OCI-LY3 (cell line): Measurements from ENCODE around the gene SCART1.

ENCODE experiments used
- H2AFZ ChIP-seq: fragments of 200-600, 300-600 bp; shearing (Covaris generic); 2 replicates; pipeline ENCODE4 v1.6.0; 2014; ENCODE audit warnings: antibody characterized with exemption, low read depth, low read length
- H3K27ac ChIP-seq: fragments of 200-600, 300-600 bp; sonication (generic); 2 replicates; pipeline ENCODE4 v1.5.1; 2014; ENCODE audit warnings: mild to moderate bottlenecking, low read length, moderate library complexity, mixed read lengths
- H3K27me3 ChIP-seq: fragments of 200-600, 300-600 bp; sonication (generic); 2 replicates; pipeline ENCODE4 v1.6.1; 2014; ENCODE audit warnings: low read depth, low read length, mixed read lengths
- H3K36me3 ChIP-seq: fragments of 200-600, 300-600 bp; sonication (generic); replicated peaks from 2 replicates; pipeline ENCODE3; 2014; ENCODE audit warnings: low read depth, low read length, mixed read lengths
- H3K4me1 ChIP-seq: fragments of 300-600, 200-600 bp; sonication (generic); 2 replicates; pipeline ENCODE4 v1.6.1; 2014; ENCODE audit warnings: low read length, mixed read lengths
- H3K4me2 ChIP-seq: fragments of 200-600, 300-600 bp; sonication (generic); 2 replicates; pipeline ENCODE4 v1.6.1; 2014; ENCODE audit warnings: low read length, mixed read lengths
- H3K4me3 ChIP-seq: fragments of 300-600, 200-600 bp; sonication (generic); 2 replicates; pipeline ENCODE4 v1.5.1; 2014; ENCODE audit warnings: antibody characterized with exemption, mild to moderate bottlenecking, low read length, moderate library complexity
- H3K79me2 ChIP-seq: fragments of 300-600, 200-600 bp; shearing (Covaris generic); 2 replicates; pipeline ENCODE4 v1.6.1; 2014; ENCODE audit warnings: mild to moderate bottlenecking, low read length, mixed read lengths
- H3K9ac ChIP-seq: fragments of 300-600, 200-600 bp; shearing (Covaris generic); 2 replicates; pipeline ENCODE4 v1.6.0; 2014; ENCODE audit warnings: mild to moderate bottlenecking, low read length, moderate library complexity
- H3K9me3 ChIP-seq: fragments of 200-600, 300-600 bp; shearing (Covaris generic); 2 replicates; pipeline ENCODE4 v1.6.1; 2014; ENCODE audit warnings: low read length, mixed read lengths; ENCODE audit not compliant: insufficient read depth
- H4K20me1 ChIP-seq: fragments of 200-600, 300-600 bp; sonication (generic); 2 replicates; pipeline ENCODE4 v1.6.1; 2016; ENCODE audit warnings: low read length, mixed read lengths; ENCODE audit not compliant: insufficient read depth
- EZH2phosphoT487 ChIP-seq: fragments of 200-600 bp; shearing (Covaris generic); IDR thresholded peaks from 2 replicates; pipeline ENCODE4 v1.6.1; 2018; ENCODE audit warnings: antibody characterized with exemption, mixed run types, low read depth
- TF ChIP-seq, protein P1 (sequence below): fragments of 200-600, 300-600 bp; sonication (generic); IDR thresholded peaks from 2 replicates; pipeline ENCODE4 v1.5.1; 2014; ENCODE audit warnings: antibody characterized with exemption, low read length, low read depth

SCART1 gene

DNA sequence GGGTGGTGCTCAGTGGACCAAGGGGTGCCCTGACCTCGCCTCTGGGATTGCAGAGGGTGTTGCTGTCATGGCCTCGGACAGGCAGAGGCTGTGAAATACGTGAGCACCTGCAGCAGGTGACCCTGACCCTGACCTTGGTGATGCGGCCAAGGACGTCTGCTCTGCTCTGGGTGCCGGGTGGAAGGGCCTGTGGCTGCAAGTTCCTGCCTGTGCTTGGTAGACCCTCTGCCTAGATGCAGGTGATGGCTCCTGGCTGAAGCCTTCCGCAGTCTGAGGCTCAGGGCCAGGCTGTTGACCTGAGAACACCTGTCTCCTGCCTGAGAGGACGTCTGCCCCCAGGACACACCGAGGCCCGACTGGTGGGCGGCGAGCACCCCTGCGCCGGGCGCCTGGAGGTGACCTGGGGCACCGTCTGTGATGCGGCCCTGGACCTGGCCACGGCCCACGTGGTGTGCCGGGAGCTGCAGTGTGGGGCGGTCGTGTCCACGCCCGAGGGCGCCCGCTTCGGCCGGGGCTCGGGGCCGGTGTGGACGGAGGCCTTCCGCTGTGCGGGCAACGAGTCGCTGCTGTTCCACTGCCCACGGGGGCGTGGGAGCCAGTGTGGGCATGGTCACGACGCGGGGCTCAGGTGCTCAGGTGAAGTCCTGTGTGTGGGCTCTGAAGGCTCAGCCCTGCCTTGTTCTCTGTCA is 4.4 kb downstream of the SCART1 start:
- no peaks in the 10 kb centered on the region for H3K36me3 ChIP-seq
- no peak overlapping the region for H3K27ac ChIP-seq
- H3K9me3 ChIP-seq: no peaks in the 10 kb centered on the region
- H3K79me2 ChIP-seq: no peaks in the 10 kb centered on the region
- H2AFZ ChIP-seq: no peak overlapping the region
- no peak overlapping the region for H3K4me3 ChIP-seq
- no peak overlapping the region for H3K9ac ChIP-seq
- H3K4me2 ChIP-seq: no peak overlapping the region
- no peak for TF ChIP-seq EZH2phosphoT487
- TF ChIP-seq, protein P1, sequence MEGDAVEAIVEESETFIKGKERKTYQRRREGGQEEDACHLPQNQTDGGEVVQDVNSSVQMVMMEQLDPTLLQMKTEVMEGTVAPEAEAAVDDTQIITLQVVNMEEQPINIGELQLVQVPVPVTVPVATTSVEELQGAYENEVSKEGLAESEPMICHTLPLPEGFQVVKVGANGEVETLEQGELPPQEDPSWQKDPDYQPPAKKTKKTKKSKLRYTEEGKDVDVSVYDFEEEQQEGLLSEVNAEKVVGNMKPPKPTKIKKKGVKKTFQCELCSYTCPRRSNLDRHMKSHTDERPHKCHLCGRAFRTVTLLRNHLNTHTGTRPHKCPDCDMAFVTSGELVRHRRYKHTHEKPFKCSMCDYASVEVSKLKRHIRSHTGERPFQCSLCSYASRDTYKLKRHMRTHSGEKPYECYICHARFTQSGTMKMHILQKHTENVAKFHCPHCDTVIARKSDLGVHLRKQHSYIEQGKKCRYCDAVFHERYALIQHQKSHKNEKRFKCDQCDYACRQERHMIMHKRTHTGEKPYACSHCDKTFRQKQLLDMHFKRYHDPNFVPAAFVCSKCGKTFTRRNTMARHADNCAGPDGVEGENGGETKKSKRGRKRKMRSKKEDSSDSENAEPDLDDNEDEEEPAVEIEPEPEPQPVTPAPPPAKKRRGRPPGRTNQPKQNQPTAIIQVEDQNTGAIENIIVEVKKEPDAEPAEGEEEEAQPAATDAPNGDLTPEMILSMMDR: no peak
- no peaks in the 10 kb centered on the region for H3K27me3 ChIP-seq
- no peaks in the 10 kb centered on the region for H3K4me1 ChIP-seq
- no peaks in the 10 kb centered on the region for H4K20me1 ChIP-seq

DNA sequence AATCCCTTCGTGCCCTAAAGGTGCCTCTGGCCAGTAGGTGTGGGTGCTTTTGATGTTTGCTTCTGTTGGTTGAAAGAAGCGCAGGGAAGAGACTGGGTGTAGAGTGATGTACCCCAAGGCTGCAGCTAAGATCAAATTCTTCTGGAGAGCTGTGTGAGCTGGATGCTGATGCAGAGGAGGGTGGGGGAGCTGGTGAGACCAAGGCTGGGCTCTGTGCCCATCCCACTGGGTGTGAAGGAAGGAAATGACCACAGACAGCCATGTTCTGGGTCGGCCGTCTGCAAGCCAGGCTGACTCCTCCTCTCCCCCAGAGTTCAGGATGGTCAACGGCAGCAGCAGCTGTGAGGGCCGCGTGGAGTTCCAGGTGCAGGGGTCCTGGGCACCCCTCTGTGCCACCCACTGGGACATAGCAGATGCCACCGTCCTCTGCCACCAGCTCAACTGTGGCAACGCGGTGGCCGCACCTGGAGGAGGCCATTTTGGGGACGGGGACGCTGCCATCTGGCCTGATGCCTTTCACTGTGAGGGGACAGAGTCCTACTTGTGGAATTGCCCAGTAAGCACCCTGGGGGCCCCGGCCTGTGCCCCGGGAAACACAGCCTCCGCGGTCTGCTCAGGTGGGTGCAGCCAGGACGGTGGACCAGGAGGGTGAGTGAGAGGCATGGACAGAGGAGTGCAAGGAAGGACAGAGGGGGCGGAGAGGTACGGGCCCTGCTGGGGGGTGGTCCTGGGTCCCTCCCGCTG is 5.1 kb downstream of the SCART1 start:
- no peaks in the 10 kb centered on the region for H3K36me3 ChIP-seq
- H2AFZ ChIP-seq: no peak overlapping the region
- no peak overlapping the region for H3K9ac ChIP-seq
- no peaks in the 10 kb centered on the region for H3K9me3 ChIP-seq
- H3K4me1 ChIP-seq: no peaks in the 10 kb centered on the region
- no peak overlapping the region for H3K4me2 ChIP-seq
- no peak for TF ChIP-seq EZH2phosphoT487
- TF ChIP-seq, protein P1: no peak
- no peaks in the 10 kb centered on the region for H3K27me3 ChIP-seq
- no peak overlapping the region for H3K4me3 ChIP-seq
- H3K79me2 ChIP-seq: no peaks in the 10 kb centered on the region
- H4K20me1 ChIP-seq: no peaks in the 10 kb centered on the region
- H3K27ac ChIP-seq: no peak overlapping the region

DNA sequence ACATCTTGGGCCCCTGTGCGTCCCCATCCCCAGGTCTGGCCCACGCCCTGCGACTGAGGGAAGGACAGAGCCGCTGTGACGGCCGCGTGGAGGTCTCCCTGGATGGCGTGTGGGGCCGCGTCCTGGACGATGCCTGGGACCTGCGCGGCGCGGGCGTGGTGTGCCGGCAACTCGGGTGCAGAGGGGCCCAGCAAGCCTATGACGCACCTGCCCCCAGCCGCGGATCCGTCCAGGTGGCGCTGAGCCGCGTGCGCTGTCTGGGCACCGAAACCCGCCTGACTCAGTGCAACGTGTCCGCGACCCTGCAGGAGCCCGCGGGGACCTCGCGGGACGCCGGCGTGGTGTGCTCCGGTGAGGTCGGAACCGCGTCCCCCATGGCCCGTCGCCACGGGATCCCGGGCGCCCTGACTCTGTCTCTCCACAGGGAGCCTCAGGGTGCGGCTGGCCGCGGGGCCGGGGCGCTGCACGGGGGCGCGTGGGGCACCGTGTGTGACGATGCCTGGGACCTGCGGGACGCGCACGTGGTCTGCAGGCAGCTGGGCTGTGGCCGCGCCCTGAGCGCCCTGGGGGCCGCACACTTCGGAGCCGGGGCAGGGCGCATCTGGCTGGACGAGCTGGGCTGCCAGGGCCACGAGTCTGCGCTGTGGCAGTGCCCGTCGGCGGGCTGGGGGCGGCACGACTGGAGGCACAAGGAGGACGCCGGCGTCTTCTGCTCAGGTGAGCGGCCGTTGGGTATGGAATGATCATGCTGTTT is 5.9 kb downstream of the SCART1 start:
- Histone ChIP-seq H3K36me3 (no peaks in the 10 kb centered on the region), H3K9ac (no peak overlapping the region), H3K4me3 (no peak overlapping the region), H4K20me1 (no peaks in the 10 kb centered on the region), H3K9me3 (no peaks in the 10 kb centered on the region), H3K27ac (no peak overlapping the region), H3K4me1 (no peaks in the 10 kb centered on the region), H3K4me2 (no peak overlapping the region), H3K27me3 (no peaks in the 10 kb centered on the region), H2AFZ (no peak overlapping the region), H3K79me2 (no peaks in the 10 kb centered on the region)
- TF ChIP-seq, protein P1: no peak
- TF ChIP-seq EZH2phosphoT487: no peak

DNA sequence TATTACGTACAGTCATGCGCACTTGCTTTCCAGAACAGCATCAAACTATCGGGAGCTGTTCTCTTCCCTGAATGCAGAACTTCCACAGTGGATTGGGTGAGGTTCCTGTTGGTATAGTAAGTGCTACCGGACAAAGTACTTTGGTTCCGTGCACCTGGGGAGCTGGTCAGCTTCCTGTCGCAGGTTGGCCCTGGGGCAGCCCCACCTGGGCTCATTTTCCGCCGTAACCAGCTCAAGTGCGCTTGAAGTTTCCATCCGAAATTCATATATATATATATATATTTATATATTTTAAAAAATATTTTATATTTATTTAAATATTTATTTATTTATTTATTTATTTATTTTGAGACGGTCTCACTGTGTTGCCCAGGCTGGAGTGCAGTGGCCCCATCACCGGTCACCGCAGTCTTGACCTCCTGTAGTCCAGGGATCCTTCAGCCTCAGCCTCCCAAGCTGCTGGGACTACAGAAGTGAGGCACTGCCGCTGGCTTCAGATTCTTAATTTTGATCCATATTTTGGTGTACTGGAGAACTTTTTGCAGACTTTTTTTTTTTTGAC is 6.5 kb downstream of the SCART1 start:
- no peaks in the 10 kb centered on the region for H3K79me2 ChIP-seq
- no peaks in the 10 kb centered on the region for H3K9me3 ChIP-seq
- no peaks in the 10 kb centered on the region for H3K27me3 ChIP-seq
- no peaks in the 10 kb centered on the region for H3K36me3 ChIP-seq
- H4K20me1 ChIP-seq: no peaks in the 10 kb centered on the region
- no peak overlapping the region for H3K27ac ChIP-seq
- no peak overlapping the region for H3K4me2 ChIP-seq
- no peak for TF ChIP-seq EZH2phosphoT487
- TF ChIP-seq, protein P1: no peak
- H3K9ac ChIP-seq: no peak overlapping the region
- no peak overlapping the region for H2AFZ ChIP-seq
- no peak overlapping the region for H3K4me3 ChIP-seq
- H3K4me1 ChIP-seq: no peaks in the 10 kb centered on the region
